Esophagus squamous epithelium (tissue), 4 donors: ENCODE results near the gene LDB2.

Source experiments
- POLR2A ChIP-seq, 4 donors: fragments of 450-650 bp; IDR thresholded peaks; one replicate each; pipeline ENCODE4 v1.6.1; 2017; ENCODE audit warnings: antibody characterized with exemption in 4 of 4, mild to moderate bottlenecking in 4 of 4, moderate library complexity in 3 of 4
- TF ChIP-seq, protein P1 (sequence below), 6 experiments: fragments of 450-650 bp in 4 of 6; fragments of 200-600 bp in 2 of 6; sonication (generic) in 2 of 6; IDR thresholded peaks; one replicate each; pipeline ENCODE4 v1.5.1; 2016 to 2019; ENCODE audit warnings: antibody characterized with exemption in 6 of 6, mild to moderate bottlenecking in 4 of 6, moderate library complexity in 4 of 6

DNA sequence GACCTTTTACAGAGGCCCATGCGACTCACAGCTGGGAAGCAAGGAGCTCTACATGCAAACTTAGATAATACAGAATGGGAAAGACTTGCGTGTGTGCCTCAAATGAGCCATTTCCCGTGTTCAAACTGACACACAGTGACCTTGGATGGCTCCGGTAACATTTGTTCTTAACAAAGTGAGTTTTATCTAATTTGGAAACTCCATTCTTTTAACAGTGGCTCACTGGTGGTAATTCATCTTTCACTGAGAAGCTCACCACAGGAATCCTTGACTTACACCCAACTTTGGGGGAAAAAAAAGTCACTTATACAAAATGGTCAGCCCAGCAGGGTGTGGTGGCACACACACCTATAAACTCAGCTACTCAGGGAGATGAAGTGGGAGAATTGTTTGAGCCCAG, 190.6 kb downstream of the LDB2 start:
- TF ChIP-seq, protein P1, sequence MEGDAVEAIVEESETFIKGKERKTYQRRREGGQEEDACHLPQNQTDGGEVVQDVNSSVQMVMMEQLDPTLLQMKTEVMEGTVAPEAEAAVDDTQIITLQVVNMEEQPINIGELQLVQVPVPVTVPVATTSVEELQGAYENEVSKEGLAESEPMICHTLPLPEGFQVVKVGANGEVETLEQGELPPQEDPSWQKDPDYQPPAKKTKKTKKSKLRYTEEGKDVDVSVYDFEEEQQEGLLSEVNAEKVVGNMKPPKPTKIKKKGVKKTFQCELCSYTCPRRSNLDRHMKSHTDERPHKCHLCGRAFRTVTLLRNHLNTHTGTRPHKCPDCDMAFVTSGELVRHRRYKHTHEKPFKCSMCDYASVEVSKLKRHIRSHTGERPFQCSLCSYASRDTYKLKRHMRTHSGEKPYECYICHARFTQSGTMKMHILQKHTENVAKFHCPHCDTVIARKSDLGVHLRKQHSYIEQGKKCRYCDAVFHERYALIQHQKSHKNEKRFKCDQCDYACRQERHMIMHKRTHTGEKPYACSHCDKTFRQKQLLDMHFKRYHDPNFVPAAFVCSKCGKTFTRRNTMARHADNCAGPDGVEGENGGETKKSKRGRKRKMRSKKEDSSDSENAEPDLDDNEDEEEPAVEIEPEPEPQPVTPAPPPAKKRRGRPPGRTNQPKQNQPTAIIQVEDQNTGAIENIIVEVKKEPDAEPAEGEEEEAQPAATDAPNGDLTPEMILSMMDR (IDR thresholded peaks at IDR 0.05) = no peak
- TF ChIP-seq POLR2A (IDR thresholded peaks at IDR 0.05) = no peak
